Measurements from ENCODE around the gene RIC1. TPM values are rescaled to one million over a fixed set of nuclear protein-coding genes. Genes with fewer than 3 reads are reported as not detected.
A peak's percentile ranks its signal among the peaks of the same experiment; 100 is the strongest.
"Not testable (repeated sequence)": the region's sequence is repeated elsewhere in the genome, so short reads cannot be mapped to it uniquely, and the experiment has no call there.

Gene RIC1
- polyA plus RNA-seq, 1 donor, result 37.7 TPM

GRCh38 chr9:5620494-5620893 lies 8.4 kb upstream of the RIC1 start:
- no peak for DNase-seq

GRCh38 chr9:5621327-5621726 lies 7.6 kb upstream of the RIC1 start:
- no peak for DNase-seq

GRCh38 chr9:5622016-5622415 lies 6.9 kb upstream of the RIC1 start:
- DNase-seq, result no peak

DNA sequence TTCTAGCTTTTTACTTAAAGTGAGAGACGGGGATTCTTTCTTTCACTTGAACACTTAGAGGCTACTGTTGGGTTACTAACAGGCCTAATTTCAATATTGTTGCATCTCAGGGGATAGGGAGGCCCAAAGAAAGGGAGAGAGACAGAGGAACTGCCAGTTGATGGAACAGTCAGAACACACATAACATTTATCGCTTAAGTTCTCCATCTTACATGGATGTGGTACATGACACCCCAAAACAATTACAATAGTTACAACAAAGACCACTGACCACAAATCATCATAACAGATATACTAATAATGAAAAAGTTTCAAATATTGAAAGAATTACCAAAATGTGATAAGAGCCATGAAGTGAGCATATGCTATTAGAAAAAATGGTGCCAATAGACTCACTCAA lies 4.3 kb upstream of the RIC1 start:
- DNase-seq, result no peak

GRCh38 chr9:5626727-5627634 lies 1.9 kb upstream of the RIC1 start:
- DNase-seq, result no peak

DNA sequence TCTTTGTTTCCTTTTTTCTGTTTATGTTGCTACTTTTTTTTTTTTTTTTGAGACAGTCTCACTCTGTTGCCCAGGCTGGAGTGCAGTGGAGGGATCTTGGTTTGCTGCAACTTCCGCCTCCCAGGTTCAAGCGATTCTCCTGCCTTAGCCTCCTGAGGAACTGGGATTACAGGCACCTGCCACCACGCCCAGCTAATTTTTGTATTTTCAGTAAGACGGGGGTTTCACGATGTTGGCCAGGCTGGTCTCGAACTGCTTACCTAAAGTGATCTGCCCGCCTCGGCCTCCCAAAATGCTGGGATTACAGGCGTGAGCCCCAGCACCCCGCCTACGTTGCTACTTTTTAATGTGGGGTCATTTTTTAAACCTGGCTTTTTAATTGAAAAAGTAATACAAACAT lies 1.2 kb upstream of the RIC1 start:
- not testable (repeated sequence) for DNase-seq

GRCh38 chr9:5628183-5628529 lies 751 bp upstream of the RIC1 start:
- no peak for DNase-seq

- peak; percentile 50 for DNase-seq
Observed at GRCh38 chr9:5629312-5630080, 589 bp downstream of the RIC1 start.

GRCh38 chr9:5630081-5630507 lies 1.2 kb downstream of the RIC1 start:
- DNase-seq, result peak; percentile 59

DNA sequence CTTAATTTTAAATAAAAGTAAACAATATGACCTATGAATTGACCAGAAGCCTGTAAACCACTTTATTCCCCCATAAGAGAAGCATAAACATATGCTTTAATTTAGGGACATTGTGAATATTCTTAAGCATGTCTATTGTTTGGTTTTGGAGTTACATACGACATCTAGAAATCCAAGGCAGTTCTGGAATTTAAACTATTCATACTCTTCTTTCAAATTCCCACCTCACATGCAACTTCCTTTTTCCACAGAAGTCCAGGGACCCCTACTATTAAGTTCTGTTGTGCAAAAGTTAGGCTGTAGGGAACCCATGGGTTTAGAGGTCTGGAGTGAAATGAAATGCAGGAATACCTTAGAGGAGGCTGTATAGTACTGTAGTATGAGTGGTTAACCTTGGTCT lies 2.1 kb downstream of the RIC1 start:
- no peak for DNase-seq

DNA sequence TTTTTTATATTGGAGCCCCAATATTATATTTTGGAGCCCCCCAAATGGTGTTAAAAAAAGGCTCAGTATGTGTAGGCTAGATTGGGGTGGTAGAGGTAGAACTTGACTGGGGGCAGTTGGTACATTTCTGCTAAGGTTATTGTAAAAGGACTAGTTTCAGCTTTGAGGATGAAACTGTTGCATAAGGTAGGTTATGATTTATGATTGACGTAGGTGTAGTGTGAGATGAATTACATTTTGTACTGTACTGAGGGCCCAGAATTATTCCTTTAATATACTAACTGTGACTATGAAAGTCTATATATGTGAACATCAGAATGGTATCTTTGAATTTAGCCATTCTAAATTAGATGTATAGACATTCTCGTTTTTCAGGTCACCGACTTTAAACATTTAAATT lies 3.6 kb downstream of the RIC1 start:
- DNase-seq, result no peak

DNA sequence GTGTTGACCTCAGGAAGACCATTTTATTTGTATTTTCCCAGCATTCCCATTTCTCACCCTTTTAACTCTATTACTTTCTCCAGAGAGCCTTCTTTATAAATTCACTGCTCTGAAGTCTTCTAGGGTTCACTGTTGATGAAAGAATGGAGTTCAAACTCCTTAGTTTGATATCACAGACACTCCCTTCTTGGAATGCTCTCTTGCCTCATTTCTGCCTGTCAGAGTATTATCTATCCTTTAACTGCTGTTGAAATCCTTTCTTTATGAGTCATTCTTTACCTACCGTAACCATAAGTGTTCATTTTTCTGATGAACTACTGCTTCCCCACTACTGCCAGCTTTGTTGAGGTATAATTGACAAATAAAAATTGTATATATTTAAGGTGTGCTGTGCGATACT lies 4.3 kb downstream of the RIC1 start:
- DNase-seq, result no peak

- DNase-seq, result no peak
Observed at GRCh38 chr9:5635390-5635789, 6.5 kb downstream of the RIC1 start.

DNA sequence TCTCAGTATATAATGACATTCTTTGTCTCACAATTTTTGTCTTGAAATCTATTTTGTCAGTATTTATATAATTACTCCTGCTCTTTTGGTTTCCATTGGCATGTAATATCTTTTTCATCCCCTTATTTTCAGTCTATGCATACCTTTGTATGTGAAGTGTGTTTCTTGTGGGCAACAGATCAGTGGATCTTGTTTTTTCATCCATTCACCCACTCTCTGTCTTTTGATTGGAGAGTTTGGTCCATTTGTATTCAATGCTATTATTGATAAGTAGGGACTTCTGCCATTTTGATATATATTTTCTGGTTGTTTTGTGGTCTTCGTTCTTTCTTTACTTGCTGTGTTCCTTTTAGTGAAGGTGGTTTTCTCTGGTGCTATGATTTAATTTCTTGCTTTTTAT lies 10.9 kb downstream of the RIC1 start:
- no peak for DNase-seq

DNA sequence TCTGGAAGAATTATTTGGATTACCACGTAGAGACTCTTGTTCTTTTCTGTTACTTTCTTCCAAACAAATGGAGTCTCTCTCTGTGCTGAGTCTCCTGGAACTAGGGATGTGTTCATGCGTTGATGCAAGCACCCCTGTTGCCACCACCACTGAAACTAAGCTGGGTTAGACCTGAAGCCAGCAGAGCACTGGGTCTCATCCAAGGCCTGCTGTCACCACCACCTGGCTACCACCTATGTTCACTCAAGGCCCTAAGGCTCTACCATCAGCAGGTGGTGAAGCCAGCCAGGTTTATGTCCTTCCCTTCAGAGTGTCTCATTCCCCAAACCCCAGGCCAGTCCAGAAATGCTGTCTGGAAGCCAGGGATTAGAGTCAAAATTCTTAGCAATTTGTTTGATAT lies 13.3 kb downstream of the RIC1 start:
- DNase-seq, result no peak

GRCh38 chr9:5643005-5643624 lies 14.2 kb downstream of the RIC1 start:
- no peak for DNase-seq

- no peak for DNase-seq
Observed at GRCh38 chr9:5644501-5644900, 15.6 kb downstream of the RIC1 start.

GRCh38 chr9:5646116-5646515 lies 17.2 kb downstream of the RIC1 start:
- no peak for DNase-seq

DNA sequence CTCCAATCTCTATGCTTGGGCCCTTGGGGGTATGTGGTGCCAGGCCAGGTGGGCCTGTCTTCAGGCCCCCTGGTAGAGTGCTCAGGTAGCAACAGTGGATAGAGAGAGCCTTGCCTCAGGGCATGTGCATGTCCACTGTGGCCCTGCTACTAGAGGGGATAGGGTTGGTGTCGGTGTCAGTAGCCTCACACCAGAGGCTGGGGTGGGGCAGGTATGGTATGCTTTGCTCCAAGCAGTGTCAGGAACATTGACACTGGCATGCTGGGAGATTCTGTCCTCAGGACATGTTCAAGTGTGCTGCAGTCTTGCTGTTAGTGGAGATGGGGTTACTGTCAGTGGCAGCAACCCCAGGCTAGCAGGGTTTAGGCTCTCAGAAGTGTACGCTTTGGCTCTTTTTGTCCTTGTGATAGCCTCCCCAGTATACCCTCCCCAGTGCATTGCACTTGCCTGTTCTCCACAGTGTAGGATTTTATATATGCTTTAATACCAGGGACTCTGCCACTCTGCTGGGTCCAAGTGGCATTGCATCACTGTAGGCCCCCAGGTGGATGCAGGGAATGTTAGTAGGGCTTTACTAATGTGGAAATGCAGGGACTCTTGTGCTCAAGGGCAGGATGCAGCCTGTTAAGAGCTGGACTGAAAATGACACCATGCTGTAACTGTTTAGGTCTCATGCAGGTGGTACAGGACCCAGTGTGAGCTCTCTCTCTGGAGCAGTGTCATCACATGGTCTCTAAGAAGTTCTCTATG lies 21.6 kb downstream of the RIC1 start:
- no peak for DNase-seq

- no peak for DNase-seq
Observed at GRCh38 chr9:5651246-5651645, 22.3 kb downstream of the RIC1 start.

DNA sequence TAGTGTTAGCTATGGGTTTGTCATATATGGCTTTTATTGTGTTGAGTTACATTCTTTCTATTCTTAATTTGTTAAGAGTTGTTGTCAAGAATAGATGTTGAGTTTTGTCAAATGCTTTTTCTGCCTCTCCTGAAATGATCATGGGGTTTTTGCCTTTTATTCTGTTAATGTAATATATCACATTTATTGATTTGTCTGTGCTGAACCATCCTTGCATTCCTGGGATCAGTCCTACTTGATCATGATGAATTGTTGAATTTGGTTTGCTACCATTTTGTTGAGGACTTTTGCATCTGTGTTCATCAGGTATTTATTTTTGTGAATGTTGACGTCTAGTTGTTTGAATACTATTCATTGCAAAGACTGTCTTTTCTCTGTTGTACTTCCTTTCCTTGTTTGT lies 23.9 kb downstream of the RIC1 start:
- DNase-seq, result no peak

GRCh38 chr9:5662804-5663203 lies 33.9 kb downstream of the RIC1 start:
- not testable (repeated sequence) for DNase-seq
